DOHH2 (cell line): Measurements from ENCODE around the gene PCGF2.

Experiments used
- EZH2phosphoT487 ChIP-seq: fragments of 200-600 bp; sonication (generic); IDR thresholded peaks from 2 replicates; pipeline ENCODE4 v1.6.1; 2017; ENCODE audit warnings: borderline replicate concordance, mild to moderate bottlenecking, antibody characterized with exemption, low read length, moderate library complexity, mixed read lengths
- TF ChIP-seq, protein P1 (sequence below): fragments of 200-600 bp; sonication (generic); IDR thresholded peaks from one replicate; pipeline ENCODE4 v1.5.1; 2014; ENCODE audit warnings: antibody characterized with exemption, mild to moderate bottlenecking, low read depth, low read length; ENCODE audit not compliant: poor library complexity, severe bottlenecking

DNA sequence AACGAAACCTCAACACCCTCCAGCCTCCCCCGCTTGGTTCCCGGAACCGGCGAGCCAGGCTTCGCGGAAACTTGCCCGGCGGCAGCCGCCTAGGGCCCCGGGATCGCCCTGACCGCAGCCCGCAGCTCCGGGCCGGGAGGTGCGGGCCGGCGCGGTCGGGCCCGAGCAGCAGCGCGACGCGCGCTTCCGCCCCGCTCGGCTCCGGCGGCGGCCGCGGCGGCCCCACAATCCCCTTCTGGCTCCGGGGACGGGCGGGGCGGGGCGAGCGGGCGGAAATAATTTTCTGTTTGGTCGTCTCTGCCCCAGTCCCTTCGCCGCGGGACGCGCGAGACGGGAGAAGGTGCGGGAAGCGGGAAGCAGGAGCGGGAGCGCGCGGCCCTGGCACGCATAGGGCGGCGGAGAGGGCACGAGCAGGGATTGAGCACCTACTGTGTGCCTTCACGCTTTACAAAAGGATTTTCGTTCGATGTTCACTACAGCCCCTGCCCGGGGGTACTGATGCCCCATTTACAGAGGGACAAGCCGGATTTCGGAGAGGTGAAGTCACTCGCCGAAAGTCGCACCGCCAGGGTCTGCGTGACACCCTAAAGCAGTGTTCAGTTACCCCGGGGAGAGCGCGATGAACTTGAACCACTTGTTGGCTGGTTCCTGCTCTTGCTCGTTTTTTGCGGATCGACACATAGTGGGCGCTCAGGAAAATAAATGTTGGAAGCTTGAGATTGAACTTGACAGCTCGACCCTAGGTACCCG is 45.8 kb downstream of the PCGF2 start:
- TF ChIP-seq, protein P1, sequence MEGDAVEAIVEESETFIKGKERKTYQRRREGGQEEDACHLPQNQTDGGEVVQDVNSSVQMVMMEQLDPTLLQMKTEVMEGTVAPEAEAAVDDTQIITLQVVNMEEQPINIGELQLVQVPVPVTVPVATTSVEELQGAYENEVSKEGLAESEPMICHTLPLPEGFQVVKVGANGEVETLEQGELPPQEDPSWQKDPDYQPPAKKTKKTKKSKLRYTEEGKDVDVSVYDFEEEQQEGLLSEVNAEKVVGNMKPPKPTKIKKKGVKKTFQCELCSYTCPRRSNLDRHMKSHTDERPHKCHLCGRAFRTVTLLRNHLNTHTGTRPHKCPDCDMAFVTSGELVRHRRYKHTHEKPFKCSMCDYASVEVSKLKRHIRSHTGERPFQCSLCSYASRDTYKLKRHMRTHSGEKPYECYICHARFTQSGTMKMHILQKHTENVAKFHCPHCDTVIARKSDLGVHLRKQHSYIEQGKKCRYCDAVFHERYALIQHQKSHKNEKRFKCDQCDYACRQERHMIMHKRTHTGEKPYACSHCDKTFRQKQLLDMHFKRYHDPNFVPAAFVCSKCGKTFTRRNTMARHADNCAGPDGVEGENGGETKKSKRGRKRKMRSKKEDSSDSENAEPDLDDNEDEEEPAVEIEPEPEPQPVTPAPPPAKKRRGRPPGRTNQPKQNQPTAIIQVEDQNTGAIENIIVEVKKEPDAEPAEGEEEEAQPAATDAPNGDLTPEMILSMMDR, result no peak
- no peak for TF ChIP-seq EZH2phosphoT487
